Osteocyte (in vitro differentiated cells): ENCODE measurements around the gene CFAP73. TPM values are rescaled to one million over a fixed set of nuclear protein-coding genes. Genes with fewer than 3 reads are reported as not detected.

ENCODE experiments used
- DNase-seq: peaks from one replicate; pipeline ENCODE4 v3.0.0; 2021; ENCODE audit warnings: mixed read lengths; ENCODE audit not compliant: unreplicated experiment; ENCODE audit errors: extremely low spot score
- H3K27ac Mint-ChIP-seq: one replicate; pipeline ENCODE4 v1.8.0; 2021; ENCODE audit warnings: mild to moderate bottlenecking, mixed read lengths; ENCODE audit not compliant: unreplicated experiment
- H3K27me3 Mint-ChIP-seq: one replicate; pipeline ENCODE4 v1.8.0; 2021; ENCODE audit warnings: mixed read lengths; ENCODE audit not compliant: unreplicated experiment
- H3K36me3 Mint-ChIP-seq: one replicate; pipeline ENCODE4 v1.8.0; 2021; ENCODE audit warnings: mixed read lengths; ENCODE audit not compliant: unreplicated experiment
- H3K4me1 Mint-ChIP-seq: one replicate; pipeline ENCODE4 v1.8.0; 2021; ENCODE audit warnings: mixed read lengths; ENCODE audit not compliant: unreplicated experiment
- H3K4me3 Mint-ChIP-seq: one replicate; pipeline ENCODE4 v1.8.0; 2021; ENCODE audit warnings: mild to moderate bottlenecking, moderate library complexity, mixed read lengths; ENCODE audit not compliant: unreplicated experiment
- H3K9me3 Mint-ChIP-seq: one replicate; pipeline ENCODE4 v1.8.0; 2021; ENCODE audit warnings: mixed read lengths; ENCODE audit not compliant: unreplicated experiment
- total RNA-seq: library from RNA; stranded (reverse); gene quantifications from 2 replicates; pipeline ENCODE4 v1.2.1, GENCODE V29; 2021
- TF ChIP-seq, protein P1 (sequence below): fragments of 200-600 bp; sonication (generic); IDR thresholded peaks from 2 replicates; pipeline ENCODE4 v1.5.0; 2021; ENCODE audit warnings: antibody characterized with exemption, mild to moderate bottlenecking, moderate library complexity

The CFAP73 gene
- total RNA-seq, 1 donor from 2014 or later, result not detected

GRCh38 chr12:113179023-113179422 is 29.5 kb downstream of the CFAP73 start:
- TF ChIP-seq, protein P1, sequence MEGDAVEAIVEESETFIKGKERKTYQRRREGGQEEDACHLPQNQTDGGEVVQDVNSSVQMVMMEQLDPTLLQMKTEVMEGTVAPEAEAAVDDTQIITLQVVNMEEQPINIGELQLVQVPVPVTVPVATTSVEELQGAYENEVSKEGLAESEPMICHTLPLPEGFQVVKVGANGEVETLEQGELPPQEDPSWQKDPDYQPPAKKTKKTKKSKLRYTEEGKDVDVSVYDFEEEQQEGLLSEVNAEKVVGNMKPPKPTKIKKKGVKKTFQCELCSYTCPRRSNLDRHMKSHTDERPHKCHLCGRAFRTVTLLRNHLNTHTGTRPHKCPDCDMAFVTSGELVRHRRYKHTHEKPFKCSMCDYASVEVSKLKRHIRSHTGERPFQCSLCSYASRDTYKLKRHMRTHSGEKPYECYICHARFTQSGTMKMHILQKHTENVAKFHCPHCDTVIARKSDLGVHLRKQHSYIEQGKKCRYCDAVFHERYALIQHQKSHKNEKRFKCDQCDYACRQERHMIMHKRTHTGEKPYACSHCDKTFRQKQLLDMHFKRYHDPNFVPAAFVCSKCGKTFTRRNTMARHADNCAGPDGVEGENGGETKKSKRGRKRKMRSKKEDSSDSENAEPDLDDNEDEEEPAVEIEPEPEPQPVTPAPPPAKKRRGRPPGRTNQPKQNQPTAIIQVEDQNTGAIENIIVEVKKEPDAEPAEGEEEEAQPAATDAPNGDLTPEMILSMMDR, result no peak
- Mint-ChIP-seq H3K27ac (no peak overlapping the region), H3K36me3 (peaks cover 50% of the 10 kb centered on the region), H3K4me1 (peaks cover 11% of the 10 kb centered on the region), H3K27me3 (no peaks in the 10 kb centered on the region), H3K9me3 (no peaks in the 10 kb centered on the region), H3K4me3 (no peak overlapping the region)
- no peak for DNase-seq

DNA sequence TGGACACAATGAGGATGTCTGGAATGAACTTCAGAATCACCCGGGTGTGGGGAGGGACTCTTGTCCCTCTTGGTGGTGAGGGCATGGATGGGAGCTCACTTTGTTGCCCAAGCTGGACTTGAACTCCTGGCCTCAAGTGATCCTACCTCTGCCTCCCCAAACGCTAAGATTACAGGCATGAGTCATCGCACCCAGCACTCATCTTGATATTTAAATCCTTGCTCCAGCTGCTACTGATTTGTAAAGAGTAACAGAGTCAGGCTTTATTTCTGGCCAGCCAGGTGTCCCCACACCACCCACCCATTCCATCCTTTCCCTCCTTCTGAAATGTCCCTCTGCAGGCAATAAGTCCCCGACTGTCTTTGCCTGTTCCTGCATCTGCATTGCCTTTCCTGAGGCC is 30.8 kb downstream of the CFAP73 start:
- Mint-ChIP-seq H3K4me1 (peaks cover 14% of the 10 kb centered on the region), H3K27ac (no peak overlapping the region), H3K27me3 (no peaks in the 10 kb centered on the region), H3K4me3 (no peak overlapping the region), H3K36me3 (peaks cover 44% of the 10 kb centered on the region), H3K9me3 (no peaks in the 10 kb centered on the region)
- TF ChIP-seq, protein P1, result no peak
- DNase-seq, result no peak

DNA sequence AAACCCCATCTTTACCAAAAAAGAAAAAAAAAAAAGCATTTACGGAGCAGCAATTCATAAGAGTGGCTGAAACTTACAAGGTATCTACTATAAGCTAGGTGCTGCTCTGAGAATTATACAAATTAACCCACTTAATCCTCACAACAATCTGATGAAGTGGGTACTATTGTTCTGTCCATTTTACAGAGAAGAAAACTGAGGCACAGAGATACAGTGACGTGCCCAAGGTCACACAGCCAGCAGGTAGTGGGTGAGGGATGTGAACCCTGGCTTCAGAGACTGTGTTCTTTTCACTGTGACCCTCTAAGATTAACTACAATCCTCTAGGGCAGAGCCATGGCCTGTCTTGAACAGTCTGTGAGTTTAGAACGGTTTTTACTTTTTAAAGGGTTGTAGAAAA is 32.5 kb downstream of the CFAP73 start:
- peaks cover 36% of the 10 kb centered on the region for H3K36me3 Mint-ChIP-seq

GRCh38 chr12:113183030-113183589 is 33.6 kb downstream of the CFAP73 start:
- Mint-ChIP-seq H3K4me1 (peaks cover 30% of the 10 kb centered on the region), H3K36me3 (peaks cover 26% of the 10 kb centered on the region), H3K4me3 (peak overlapping the region; percentile 93), H3K9me3 (no peaks in the 10 kb centered on the region), H3K27ac (peak overlapping the region; percentile 50), H3K27me3 (no peaks in the 10 kb centered on the region)
- TF ChIP-seq, protein P1, result no peak
- no peak for DNase-seq

More for the DNA sequence above, 32.5 kb downstream of the CFAP73 start:
- TF ChIP-seq, protein P1, result no peak
- no peaks in the 10 kb centered on the region for H3K9me3 Mint-ChIP-seq
- no peak for DNase-seq
- no peaks in the 10 kb centered on the region for H3K27me3 Mint-ChIP-seq
- no peak overlapping the region for H3K27ac Mint-ChIP-seq
- peaks cover 24% of the 10 kb centered on the region for H3K4me1 Mint-ChIP-seq
- H3K4me3 Mint-ChIP-seq, result no peak overlapping the region

DNA sequence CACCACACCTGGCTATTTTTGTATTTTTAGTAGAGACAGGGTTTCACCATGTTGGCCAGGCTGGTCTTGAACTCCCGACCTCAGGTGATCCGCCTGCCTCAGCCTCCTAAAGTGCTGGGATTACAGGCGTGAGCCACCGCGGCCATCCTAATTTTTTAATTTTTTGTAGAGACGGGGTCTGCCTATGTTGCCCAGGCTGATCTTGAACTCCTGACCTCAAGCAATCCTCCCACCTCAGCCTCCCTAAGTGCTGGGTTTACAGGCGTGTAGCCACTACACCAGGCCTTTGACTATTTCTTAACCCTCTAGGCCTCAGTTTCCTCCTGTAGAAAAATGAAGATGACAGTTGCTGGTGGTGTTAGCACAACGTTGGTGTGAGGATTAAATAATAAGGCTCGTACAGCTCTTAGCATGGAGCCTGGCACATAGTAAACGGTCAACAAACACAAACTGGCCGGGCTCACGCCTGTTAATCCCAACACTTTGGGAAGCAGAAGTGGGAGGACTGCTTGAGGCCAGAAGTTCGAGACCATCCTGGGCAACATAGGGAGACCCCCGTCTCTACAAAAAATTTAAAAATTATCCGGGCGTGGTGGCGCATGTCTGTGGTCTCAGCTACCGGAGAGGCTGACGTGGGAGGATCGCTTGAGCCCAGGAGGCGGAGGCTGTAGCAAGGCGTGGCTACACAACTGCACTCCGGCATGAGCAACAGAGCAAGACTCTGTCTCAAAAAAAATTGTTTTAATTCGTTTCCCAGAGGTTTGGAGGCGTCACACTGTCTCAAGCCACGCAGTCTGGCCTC is 34.8 kb downstream of the CFAP73 start:
- TF ChIP-seq, protein P1, result no peak
- H3K9me3 Mint-ChIP-seq, result no peaks in the 10 kb centered on the region
- H3K4me1 Mint-ChIP-seq, result peaks cover 32% of the 10 kb centered on the region
- H3K27ac Mint-ChIP-seq, result peak overlapping the region; percentile 91
- H3K36me3 Mint-ChIP-seq, result peaks cover 22% of the 10 kb centered on the region
- no peak for DNase-seq
- no peaks in the 10 kb centered on the region for H3K27me3 Mint-ChIP-seq
- peak overlapping the region; percentile 93 for H3K4me3 Mint-ChIP-seq
